HCT116 (cell line): ENCODE measurements around the gene SCTR. TPM values are rescaled to one million over a fixed set of nuclear protein-coding genes. Genes with fewer than 3 reads are reported as not detected.

Source experiments
- ATAC-seq: fragments of 200-7000 bp; cut with Tn5 transposase; 2 replicates; pipeline ENCODE4 v1.9.1; 2020; ENCODE audit warnings: mild to moderate bottlenecking, moderate library complexity
- BruUV-seq: library from RNA; stranded (reverse); fragments of 400-500 nt; replicated peaks from 2 replicates; lab custom pipeline; 2021; lab: Mats Ljungman, UMichigan
- CTCF ChIA-PET: fragments of 300-600 bp; sonication (Branson Sonifier 250); formaldehyde crosslinking; loops from one replicate; lab custom pipeline; 2021; ENCODE audit warnings: antibody characterized with exemption; lab: Charles Lee
- POLR2A ChIA-PET: fragments of 300-600, 350-600 bp; sonication (Branson Sonifier 250); formaldehyde crosslinking; loops from one replicate; lab custom pipeline; 2021; ENCODE audit warnings: antibody characterized with exemption; lab: Charles Lee
- RAD21 ChIA-PET, 2 experiments: fragments of 300-600 bp; sonication (Branson Sonifier 250); formaldehyde crosslinking; loops; one replicate each; lab custom pipeline; 2023; ENCODE audit warnings: low total read pairs in 2 of 2; ENCODE audit not compliant: uncharacterized antibody in 2 of 2, unreplicated experiment in 2 of 2, low non-redundant PET in 1 of 2; lab: Charles Lee
- DNase-seq: peaks from one replicate; pipeline ENCODE4 v3.0.0-alpha.2; 2010; ENCODE audit warnings: low read depth, low spot score
- H2AFZ ChIP-seq: fragments of 200-600 bp; shearing (Covaris generic), sonication (generic); 2 replicates; pipeline ENCODE4 v1.6.1; 2017; ENCODE audit warnings: low read depth, mixed run types, mixed read lengths, antibody characterized with exemption, low read length; ENCODE audit not compliant: poor library complexity, severe bottlenecking
- H3K27ac ChIP-seq: 2 replicates; pipeline ENCODE4 v1.5.1; 2012; ENCODE audit warnings: low read depth, low read length
- H3K27me3 ChIP-seq: fragments of 200-600 bp; sonication (generic); 2 replicates; pipeline ENCODE4 v1.6.1; 2016; ENCODE audit warnings: mixed run types, low read length, mixed read lengths; ENCODE audit not compliant: insufficient read depth
- H3K36me3 ChIP-seq, 2 experiments: fragments of 200-500 bp in 1 of 2; fragments of 200-600 bp in 1 of 2; sonication (Bioruptor generic) in 1 of 2; sonication (generic) in 1 of 2; 2 replicates each; pipeline versions ENCODE4 v1.5.1 to v1.6.1; 2014 to 2016; ENCODE audit warnings: low read length in 2 of 2, inconsistent platforms in 1 of 2, mixed read lengths in 1 of 2, mixed run types in 1 of 2; ENCODE audit not compliant: insufficient read depth in 2 of 2, control insufficient read depth in 1 of 2
- H3K4me1 ChIP-seq, 2 experiments: fragments of 200-600 bp in 1 of 2; sonication (generic) in 1 of 2; 2 replicates each; pipeline versions ENCODE4 v1.5.1 to v1.6.1; 2012 to 2017; ENCODE audit warnings: low read length in 2 of 2, inconsistent platforms in 1 of 2, mild to moderate bottlenecking in 1 of 2, mixed read lengths in 1 of 2, mixed run types in 1 of 2, moderate library complexity in 1 of 2; ENCODE audit not compliant: insufficient read depth in 2 of 2, control insufficient read depth in 1 of 2
- H3K4me2 ChIP-seq: fragments of 200-600 bp; sonication (generic); 2 replicates; pipeline ENCODE4 v1.6.1; 2017; ENCODE audit warnings: mixed run types, low read length, mixed read lengths
- H3K4me3 ChIP-seq, 2 experiments: fragments of 200-600 bp in 1 of 2; sonication (generic) in 1 of 2; replicated peaks in 1 of 2; 2 replicates each; pipeline ENCODE4 v1.5.1; 2011 to 2016; ENCODE audit warnings: low read length in 2 of 2, control low read depth in 1 of 2, low read depth in 1 of 2, mild to moderate bottlenecking in 1 of 2, mixed read lengths in 1 of 2, mixed run types in 1 of 2
- H3K79me2 ChIP-seq: fragments of 200-600 bp; sonication (generic); 2 replicates; pipeline ENCODE4 v1.6.1; 2017; ENCODE audit warnings: mild to moderate bottlenecking, mixed run types, low read length, moderate library complexity, mixed read lengths; ENCODE audit not compliant: insufficient read depth
- H3K9ac ChIP-seq: fragments of 200-600 bp; sonication (generic); 2 replicates; pipeline ENCODE4 v1.6.1; 2016; ENCODE audit warnings: low read length, mixed read lengths
- H3K9me2 ChIP-seq: fragments of 200-600 bp; sonication (generic), shearing (Covaris generic); 2 replicates; pipeline ENCODE4 v1.6.1; 2017; ENCODE audit warnings: mixed run types, mild to moderate bottlenecking, moderate library complexity; ENCODE audit not compliant: insufficient read depth
- H3K9me3 ChIP-seq, 2 experiments: fragments of 200-500 bp in 1 of 2; fragments of 200-600 bp in 1 of 2; sonication (Bioruptor generic) in 1 of 2; sonication (generic) in 1 of 2; 2 replicates each; pipeline ENCODE4 v1.6.1; 2014 to 2017; ENCODE audit warnings: low read length in 2 of 2, mixed read lengths in 2 of 2, inconsistent platforms in 1 of 2, low read depth in 1 of 2, mild to moderate bottlenecking in 1 of 2, mixed run types in 1 of 2, moderate library complexity in 1 of 2; ENCODE audit not compliant: control insufficient read depth in 1 of 2, insufficient read depth in 1 of 2
- H4K20me1 ChIP-seq: fragments of 200-600 bp; sonication (generic), shearing (Covaris generic); 2 replicates; pipeline ENCODE4 v1.6.1; 2017; ENCODE audit warnings: mixed run types, mild to moderate bottlenecking, moderate library complexity; ENCODE audit not compliant: insufficient read depth
- ATF3 ChIP-seq: IDR thresholded peaks from 2 replicates; pipeline ENCODE4 v1.6.1; 2012
- CBX3 ChIP-seq: IDR thresholded peaks from 2 replicates; pipeline ENCODE4 v1.6.1; 2012; ENCODE audit warnings: low read depth
- CEBPB ChIP-seq: IDR thresholded peaks from 2 replicates; pipeline ENCODE4 v1.6.1; 2012; ENCODE audit warnings: low read depth
- ELF1 ChIP-seq: IDR thresholded peaks from 2 replicates; pipeline ENCODE4 v1.6.1; 2012; ENCODE audit warnings: low read depth, borderline replicate concordance
- FOSL1 ChIP-seq: IDR thresholded peaks from 2 replicates; pipeline ENCODE4 v1.6.1; 2012; ENCODE audit warnings: low read depth
- JUND ChIP-seq: IDR thresholded peaks from 2 replicates; pipeline ENCODE4 v1.6.1; 2012
- MAX ChIP-seq: IDR thresholded peaks from 2 replicates; pipeline ENCODE4 v1.6.1; 2012
- RAD21 ChIP-seq: IDR thresholded peaks from 2 replicates; pipeline ENCODE4 v1.6.1; 2012; ENCODE audit warnings: low read depth, mild to moderate bottlenecking
- SP1 ChIP-seq: IDR thresholded peaks from 2 replicates; pipeline ENCODE4 v1.6.1; 2012; ENCODE audit warnings: low read depth
- TCF7L2 ChIP-seq: IDR thresholded peaks from 2 replicates; pipeline ENCODE4 v1.7.0; 2011; ENCODE audit warnings: borderline replicate concordance, inconsistent platforms; ENCODE audit not compliant: insufficient read depth, insufficient read length; ENCODE audit errors: extremely low read depth
- ZFX ChIP-seq: fragments of 450-650 bp; IDR thresholded peaks from 2 replicates; pipeline ENCODE4 v1.6.1; 2017
- intact Hi-C: fragments of 100-400 bp; cut with micrococcal nuclease; formaldehyde crosslinking; loops from 2 replicates; pipeline ENCODE4 v1.10.0; 2022
- total RNA-seq: library from RNA; stranded (reverse); gene quantifications from one replicate; pipeline ENCODE4 v1.2.1, GENCODE V29; 2021; ENCODE audit not compliant: unreplicated experiment
- TF ChIP-seq, protein P1 (sequence below): IDR thresholded peaks from 2 replicates; pipeline ENCODE4 v1.6.1; 2011; ENCODE audit warnings: mild to moderate bottlenecking, low read length, moderate library complexity; ENCODE audit not compliant: insufficient replicate concordance; ENCODE audit errors: extremely low read depth
- TF ChIP-seq, protein P2 (sequence below): IDR thresholded peaks from 2 replicates; pipeline ENCODE4 v1.6.1; 2012; ENCODE audit warnings: low read depth
- TF ChIP-seq, protein P3 (sequence below), 3 experiments: fragments of 200-600 bp in 1 of 3; sonication (generic) in 1 of 3; IDR thresholded peaks in 2 of 3; conservative IDR thresholded peaks in 1 of 3; 2 replicates each; pipeline ENCODE4 v1.5.1; 2012 to 2017; ENCODE audit warnings: low read depth in 2 of 3, low read length in 2 of 3, antibody characterized with exemption in 1 of 3, borderline replicate concordance in 1 of 3, control low read depth in 1 of 3, mild to moderate bottlenecking in 1 of 3, mixed read lengths in 1 of 3, mixed run types in 1 of 3, moderate library complexity in 1 of 3; ENCODE audit not compliant: insufficient read depth in 1 of 3

SCTR gene
- total RNA-seq, 1 experiment from 2014 or later = not detected

GRCh38 chr2:119436993-119437772, 87.1 kb downstream of the SCTR start (continued):
- TF ChIP-seq, protein P1, sequence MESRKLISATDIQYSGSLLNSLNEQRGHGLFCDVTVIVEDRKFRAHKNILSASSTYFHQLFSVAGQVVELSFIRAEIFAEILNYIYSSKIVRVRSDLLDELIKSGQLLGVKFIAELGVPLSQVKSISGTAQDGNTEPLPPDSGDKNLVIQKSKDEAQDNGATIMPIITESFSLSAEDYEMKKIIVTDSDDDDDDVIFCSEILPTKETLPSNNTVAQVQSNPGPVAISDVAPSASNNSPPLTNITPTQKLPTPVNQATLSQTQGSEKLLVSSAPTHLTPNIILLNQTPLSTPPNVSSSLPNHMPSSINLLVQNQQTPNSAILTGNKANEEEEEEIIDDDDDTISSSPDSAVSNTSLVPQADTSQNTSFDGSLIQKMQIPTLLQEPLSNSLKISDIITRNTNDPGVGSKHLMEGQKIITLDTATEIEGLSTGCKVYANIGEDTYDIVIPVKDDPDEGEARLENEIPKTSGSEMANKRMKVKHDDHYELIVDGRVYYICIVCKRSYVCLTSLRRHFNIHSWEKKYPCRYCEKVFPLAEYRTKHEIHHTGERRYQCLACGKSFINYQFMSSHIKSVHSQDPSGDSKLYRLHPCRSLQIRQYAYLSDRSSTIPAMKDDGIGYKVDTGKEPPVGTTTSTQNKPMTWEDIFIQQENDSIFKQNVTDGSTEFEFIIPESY = no peak
- TF ChIP-seq ELF1 = no peak
- TF ChIP-seq FOSL1 = no peak

DNA sequence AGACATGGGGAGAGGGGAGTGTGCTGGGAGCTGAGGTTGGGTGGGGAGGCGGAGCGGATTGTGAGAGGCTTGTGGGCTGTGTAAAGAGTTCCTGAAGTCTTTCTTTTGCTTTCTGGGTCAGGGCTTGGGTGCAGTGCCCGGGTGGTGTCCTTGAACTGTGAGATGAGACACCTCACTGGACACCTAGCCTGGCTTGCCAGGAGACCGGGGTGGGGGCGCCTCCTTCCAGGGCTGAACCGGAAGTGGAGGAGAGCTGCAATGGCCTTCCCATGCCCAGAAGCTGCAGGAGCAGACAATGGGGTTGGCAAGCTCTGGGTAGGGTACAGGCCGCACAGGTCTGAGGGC, 88.4 kb downstream of the SCTR start:
- Histone ChIP-seq H3K4me2 (no peak overlapping the region), H3K4me3 (no peak overlapping the region), H3K27ac (no peak overlapping the region), H3K79me2 (no peaks in the 10 kb centered on the region), H3K9me3 (no peaks in the 10 kb centered on the region), H3K27me3 (no peaks in the 10 kb centered on the region), H3K9ac (no peak overlapping the region), H3K9me2 (no peaks in the 10 kb centered on the region), H2AFZ (no peak overlapping the region), H3K36me3 (no peaks in the 10 kb centered on the region), H3K4me1 (peaks cover 10 to 14% of the 10 kb centered on the region in 2 experiments; a peak in 3 of 4 replicates), H4K20me1 (no peaks in the 10 kb centered on the region)
- RAD21 ChIA-PET = no interaction called here
- POLR2A ChIA-PET = no interaction called here
- BruUV-seq = no TSS peak
- intact Hi-C loops = no loop called here
- CTCF ChIA-PET = no interaction called here
- ATAC-seq = no peak
- DNase-seq = no peak
- TF ChIP-seq TCF7L2 (no peak), JUND (no peak), ZFX (no peak), SP1 (no peak), MAX (no peak), RAD21 (no peak), CBX3 (no peak), CEBPB (no peak), ATF3 (no peak)
- TF ChIP-seq, protein P2, sequence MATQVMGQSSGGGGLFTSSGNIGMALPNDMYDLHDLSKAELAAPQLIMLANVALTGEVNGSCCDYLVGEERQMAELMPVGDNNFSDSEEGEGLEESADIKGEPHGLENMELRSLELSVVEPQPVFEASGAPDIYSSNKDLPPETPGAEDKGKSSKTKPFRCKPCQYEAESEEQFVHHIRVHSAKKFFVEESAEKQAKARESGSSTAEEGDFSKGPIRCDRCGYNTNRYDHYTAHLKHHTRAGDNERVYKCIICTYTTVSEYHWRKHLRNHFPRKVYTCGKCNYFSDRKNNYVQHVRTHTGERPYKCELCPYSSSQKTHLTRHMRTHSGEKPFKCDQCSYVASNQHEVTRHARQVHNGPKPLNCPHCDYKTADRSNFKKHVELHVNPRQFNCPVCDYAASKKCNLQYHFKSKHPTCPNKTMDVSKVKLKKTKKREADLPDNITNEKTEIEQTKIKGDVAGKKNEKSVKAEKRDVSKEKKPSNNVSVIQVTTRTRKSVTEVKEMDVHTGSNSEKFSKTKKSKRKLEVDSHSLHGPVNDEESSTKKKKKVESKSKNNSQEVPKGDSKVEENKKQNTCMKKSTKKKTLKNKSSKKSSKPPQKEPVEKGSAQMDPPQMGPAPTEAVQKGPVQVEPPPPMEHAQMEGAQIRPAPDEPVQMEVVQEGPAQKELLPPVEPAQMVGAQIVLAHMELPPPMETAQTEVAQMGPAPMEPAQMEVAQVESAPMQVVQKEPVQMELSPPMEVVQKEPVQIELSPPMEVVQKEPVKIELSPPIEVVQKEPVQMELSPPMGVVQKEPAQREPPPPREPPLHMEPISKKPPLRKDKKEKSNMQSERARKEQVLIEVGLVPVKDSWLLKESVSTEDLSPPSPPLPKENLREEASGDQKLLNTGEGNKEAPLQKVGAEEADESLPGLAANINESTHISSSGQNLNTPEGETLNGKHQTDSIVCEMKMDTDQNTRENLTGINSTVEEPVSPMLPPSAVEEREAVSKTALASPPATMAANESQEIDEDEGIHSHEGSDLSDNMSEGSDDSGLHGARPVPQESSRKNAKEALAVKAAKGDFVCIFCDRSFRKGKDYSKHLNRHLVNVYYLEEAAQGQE = no peak
- TF ChIP-seq, protein P3, sequence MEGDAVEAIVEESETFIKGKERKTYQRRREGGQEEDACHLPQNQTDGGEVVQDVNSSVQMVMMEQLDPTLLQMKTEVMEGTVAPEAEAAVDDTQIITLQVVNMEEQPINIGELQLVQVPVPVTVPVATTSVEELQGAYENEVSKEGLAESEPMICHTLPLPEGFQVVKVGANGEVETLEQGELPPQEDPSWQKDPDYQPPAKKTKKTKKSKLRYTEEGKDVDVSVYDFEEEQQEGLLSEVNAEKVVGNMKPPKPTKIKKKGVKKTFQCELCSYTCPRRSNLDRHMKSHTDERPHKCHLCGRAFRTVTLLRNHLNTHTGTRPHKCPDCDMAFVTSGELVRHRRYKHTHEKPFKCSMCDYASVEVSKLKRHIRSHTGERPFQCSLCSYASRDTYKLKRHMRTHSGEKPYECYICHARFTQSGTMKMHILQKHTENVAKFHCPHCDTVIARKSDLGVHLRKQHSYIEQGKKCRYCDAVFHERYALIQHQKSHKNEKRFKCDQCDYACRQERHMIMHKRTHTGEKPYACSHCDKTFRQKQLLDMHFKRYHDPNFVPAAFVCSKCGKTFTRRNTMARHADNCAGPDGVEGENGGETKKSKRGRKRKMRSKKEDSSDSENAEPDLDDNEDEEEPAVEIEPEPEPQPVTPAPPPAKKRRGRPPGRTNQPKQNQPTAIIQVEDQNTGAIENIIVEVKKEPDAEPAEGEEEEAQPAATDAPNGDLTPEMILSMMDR (IDR thresholded peaks at IDR 0.05 in 2 of 3, conservative IDR thresholded peaks at IDR 0.05 in 1 of 3; ENCODE audit: borderline replicate concordance in 1 of 3, insufficient read depth in 1 of 3, low read depth in 2 of 3, low read length in 2 of 3) = no peak
- TF ChIP-seq, protein P1 = no peak
